RWPE2 (cell line): ENCODE results near the gene RFPL4AL1.

ENCODE experiments used
- ATAC-seq: fragments of 200-7000 bp; cut with Tn5 transposase; 3 replicates; pipeline ENCODE4 v1.9.1; 2021; ENCODE audit warnings: low read depth
- DNase-seq: peaks from one replicate; pipeline ENCODE4 v3.0.0-alpha.2; 2020; ENCODE audit warnings: low spot score
- H3K27ac ChIP-seq: fragments of 450-650 bp; 2 replicates; pipeline ENCODE4 v1.5.1; 2017; ENCODE audit warnings: mild to moderate bottlenecking; ENCODE audit not compliant: poor library complexity, severe bottlenecking
- H3K27me3 ChIP-seq: fragments of 250-450 bp; sonication (Bioruptor Pico); 2 replicates; pipeline ENCODE4 v1.5.1; 2021; ENCODE audit warnings: mild to moderate bottlenecking, moderate library complexity; ENCODE audit not compliant: insufficient read depth, poor library complexity, severe bottlenecking
- H3K36me3 ChIP-seq: fragments of 250-450 bp; sonication (Bioruptor Pico); 2 replicates; pipeline ENCODE4 v1.5.1; 2020; ENCODE audit warnings: low read depth, mild to moderate bottlenecking, moderate library complexity
- H3K4me1 ChIP-seq: fragments of 250-450 bp; sonication (Bioruptor Pico); 2 replicates; pipeline ENCODE4 v1.5.1; 2021; ENCODE audit warnings: mild to moderate bottlenecking, moderate library complexity; ENCODE audit not compliant: insufficient read depth, poor library complexity, severe bottlenecking
- H3K4me3 ChIP-seq: fragments of 250-450 bp; sonication (Bioruptor Pico); 2 replicates; pipeline ENCODE4 v1.5.1; 2021; ENCODE audit warnings: mild to moderate bottlenecking, moderate library complexity; ENCODE audit not compliant: severe bottlenecking
- H3K9me3 ChIP-seq: fragments of 250-450 bp; sonication (Bioruptor Pico); 2 replicates; pipeline ENCODE4 v1.5.1; 2021; ENCODE audit warnings: mild to moderate bottlenecking, moderate library complexity; ENCODE audit not compliant: severe bottlenecking
- TF ChIP-seq, protein P1 (sequence below): fragments of 450-650 bp; IDR thresholded peaks from one replicate; pipeline ENCODE4 v1.5.1; 2017; ENCODE audit warnings: mild to moderate bottlenecking, moderate library complexity; ENCODE audit not compliant: poor library complexity, severe bottlenecking

Gene RFPL4AL1

DNA sequence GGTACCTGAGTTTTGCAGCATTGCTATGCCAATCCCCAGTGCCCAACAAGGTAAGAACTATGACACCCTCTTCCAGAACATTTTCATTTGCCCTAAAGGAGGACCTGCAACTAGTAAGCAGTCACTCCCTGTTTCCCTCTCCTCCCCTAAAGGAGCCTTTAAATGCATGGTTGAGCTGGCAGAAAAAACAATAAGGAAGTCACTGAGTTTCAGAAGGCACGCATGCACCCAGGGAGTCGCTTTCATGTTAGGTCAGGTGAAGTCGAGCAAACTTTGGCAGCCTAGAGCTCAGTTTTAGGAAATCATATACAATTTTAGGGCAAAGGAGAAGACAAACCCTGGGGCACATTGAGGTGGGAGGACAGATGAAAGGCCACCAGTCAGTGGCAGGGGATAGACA is 51.1 kb downstream of the RFPL4AL1 start:
- TF ChIP-seq, protein P1, sequence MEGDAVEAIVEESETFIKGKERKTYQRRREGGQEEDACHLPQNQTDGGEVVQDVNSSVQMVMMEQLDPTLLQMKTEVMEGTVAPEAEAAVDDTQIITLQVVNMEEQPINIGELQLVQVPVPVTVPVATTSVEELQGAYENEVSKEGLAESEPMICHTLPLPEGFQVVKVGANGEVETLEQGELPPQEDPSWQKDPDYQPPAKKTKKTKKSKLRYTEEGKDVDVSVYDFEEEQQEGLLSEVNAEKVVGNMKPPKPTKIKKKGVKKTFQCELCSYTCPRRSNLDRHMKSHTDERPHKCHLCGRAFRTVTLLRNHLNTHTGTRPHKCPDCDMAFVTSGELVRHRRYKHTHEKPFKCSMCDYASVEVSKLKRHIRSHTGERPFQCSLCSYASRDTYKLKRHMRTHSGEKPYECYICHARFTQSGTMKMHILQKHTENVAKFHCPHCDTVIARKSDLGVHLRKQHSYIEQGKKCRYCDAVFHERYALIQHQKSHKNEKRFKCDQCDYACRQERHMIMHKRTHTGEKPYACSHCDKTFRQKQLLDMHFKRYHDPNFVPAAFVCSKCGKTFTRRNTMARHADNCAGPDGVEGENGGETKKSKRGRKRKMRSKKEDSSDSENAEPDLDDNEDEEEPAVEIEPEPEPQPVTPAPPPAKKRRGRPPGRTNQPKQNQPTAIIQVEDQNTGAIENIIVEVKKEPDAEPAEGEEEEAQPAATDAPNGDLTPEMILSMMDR: no peak
- Histone ChIP-seq H3K4me3 (no peak overlapping the region), H3K9me3 (no peaks in the 10 kb centered on the region), H3K27ac (no peak overlapping the region), H3K4me1 (no peaks in the 10 kb centered on the region), H3K36me3 (no peaks in the 10 kb centered on the region), H3K27me3 (no peaks in the 10 kb centered on the region)
- no peak for ATAC-seq
- no peak for DNase-seq
